GM19328 (cell line): ENCODE measurements around the gene PDGFD.

Experiments
- ATAC-seq: cut with Tn5 transposase; IDR thresholded peaks from one replicate; pipeline ENCODE4 v1.9.1; 2021; ENCODE audit warnings: mild to moderate bottlenecking, moderate library complexity; ENCODE audit not compliant: unreplicated experiment

The PDGFD gene

GRCh38 chr11:103963648-103964047, 200.3 kb downstream of the PDGFD start:
- ATAC-seq, result no peak

- ATAC-seq, result no peak
Measured at GRCh38 chr11:103961010-103961409, 202.9 kb downstream of the PDGFD start.

- ATAC-seq, result no peak
Measured at GRCh38 chr11:103960108-103960507, 203.8 kb downstream of the PDGFD start.

- peak; percentile 97 for ATAC-seq
Measured at GRCh38 chr11:103959279-103959942, 204.5 kb downstream of the PDGFD start.

GRCh38 chr11:103958475-103959215, 205.3 kb downstream of the PDGFD start:
- ATAC-seq, result peak; percentile 46

- ATAC-seq, result no peak
Measured at GRCh38 chr11:103953797-103954486, 210.0 kb downstream of the PDGFD start.

- no peak for ATAC-seq
Measured at GRCh38 chr11:103949781-103950180, 214.2 kb downstream of the PDGFD start.

- no peak for ATAC-seq
Measured at GRCh38 chr11:103948187-103948763, 215.7 kb downstream of the PDGFD start.

- ATAC-seq, result no peak
Measured at GRCh38 chr11:103947546-103947919, 216.4 kb downstream of the PDGFD start.

- no peak for ATAC-seq
Measured at GRCh38 chr11:103946793-103947545, 217.0 kb downstream of the PDGFD start.

- ATAC-seq, result no peak
Measured at GRCh38 chr11:103944251-103944940, 219.6 kb downstream of the PDGFD start.

- ATAC-seq, result no peak
Measured at GRCh38 chr11:103942646-103943045, 221.3 kb downstream of the PDGFD start.

- ATAC-seq, result no peak
Measured at GRCh38 chr11:103940551-103940950, 223.4 kb downstream of the PDGFD start.

- ATAC-seq, result no peak
Measured at GRCh38 chr11:103939694-103940093, 224.3 kb downstream of the PDGFD start.

GRCh38 chr11:103936059-103936458, 227.9 kb downstream of the PDGFD start:
- ATAC-seq, result no peak

- no peak for ATAC-seq
Measured at GRCh38 chr11:103935219-103935618, 228.7 kb downstream of the PDGFD start.

- peak; percentile 91 for ATAC-seq
Measured at GRCh38 chr11:103929170-103929903, 234.6 kb downstream of the PDGFD start.

GRCh38 chr11:103928802-103929161, 235.2 kb downstream of the PDGFD start:
- ATAC-seq, result peak; percentile 1

- ATAC-seq, result no peak
Measured at GRCh38 chr11:103928040-103928801, 235.7 kb downstream of the PDGFD start.
